K562 (cell line): ENCODE results near the gene RNF212B. TPM values are rescaled to one million over a fixed set of nuclear protein-coding genes. Genes with fewer than 3 reads are reported as not detected.

ENCODE experiments used
- ASH1L ChIP-seq: fragments of 450-650 bp; IDR thresholded peaks from 2 replicates; pipeline ENCODE4 v1.6.1; 2018; ENCODE audit warnings: borderline replicate concordance, mild to moderate bottlenecking, low read depth; ENCODE audit not compliant: partially characterized antibody
- CHD2 ChIP-seq: IDR thresholded peaks from 2 replicates; pipeline ENCODE4 v1.6.1; 2011; ENCODE audit warnings: low read depth, low read length
- CTBP1 ChIP-seq: fragments of 450-650 bp; IDR thresholded peaks from 2 replicates; pipeline ENCODE4 v1.6.1; 2016; ENCODE audit warnings: borderline replicate concordance
- DDX20 ChIP-seq: fragments of 450-650 bp; IDR thresholded peaks from 2 replicates; pipeline ENCODE4 v1.6.1; 2016; ENCODE audit warnings: missing genetic modification characterization, low read depth, mild to moderate bottlenecking, missing compliant biosample characterization, moderate library complexity
- GABPB2 ChIP-seq: fragments of 250-450 bp; sonication (Bioruptor Pico); conservative IDR thresholded peaks from 2 replicates; pipeline ENCODE4 v1.5.1; 2021; ENCODE audit warnings: mild to moderate bottlenecking
- KAT2B ChIP-seq: IDR thresholded peaks from one replicate; pipeline ENCODE4 v1.6.1; 2012; ENCODE audit warnings: low read depth, mild to moderate bottlenecking, control low read depth, inconsistent platforms, low read length, moderate library complexity
- KLF10 ChIP-seq: fragments of 250-450 bp; sonication (Bioruptor Pico); IDR thresholded peaks from 2 replicates; pipeline ENCODE4 v1.6.1; 2021; ENCODE audit warnings: matching md5 sums
- MAFG ChIP-seq: fragments of 450-650 bp; conservative IDR thresholded peaks from 2 replicates; pipeline ENCODE4 v1.6.1; 2016; ENCODE audit warnings: missing genetic modification characterization, missing compliant biosample characterization
- MAZ ChIP-seq, 2 experiments: fragments of 450-650 bp in 1 of 2; sonication (generic) in 1 of 2; formaldehyde crosslinking; IDR thresholded peaks in 1 of 2; conservative IDR thresholded peaks in 1 of 2; 2 replicates each; pipeline versions ENCODE4 v1.4.0 to v1.5.0; 2020; ENCODE audit warnings: mild to moderate bottlenecking in 1 of 2, missing genetic modification reagents in 1 of 2
- MTF1 ChIP-seq: fragments of 250-450 bp; sonication (Bioruptor Pico); IDR thresholded peaks from 2 replicates; pipeline ENCODE4 v1.9.0; 2021; ENCODE audit warnings: moderate library complexity, mild to moderate bottlenecking, inconsistent platforms, borderline replicate concordance
- NBN ChIP-seq: fragments of 450-650 bp; IDR thresholded peaks from 2 replicates; pipeline ENCODE4 v1.6.1; 2016; ENCODE audit warnings: low read depth, mild to moderate bottlenecking
- NFE2 ChIP-seq: IDR thresholded peaks from 2 replicates; pipeline ENCODE4 v1.6.1; 2014; ENCODE audit warnings: antibody characterized with exemption, low read depth
- POLR2AphosphoS5 ChIP-seq: IDR thresholded peaks from 2 replicates; pipeline ENCODE4 v1.6.1; 2011; ENCODE audit warnings: mild to moderate bottlenecking, low read depth, low read length, moderate library complexity; ENCODE audit not compliant: control insufficient read depth, insufficient read depth
- PRMT5 ChIP-seq: sonication (generic); formaldehyde crosslinking; IDR thresholded peaks from 2 replicates; pipeline ENCODE4 v1.5.0; 2020; ENCODE audit warnings: missing genetic modification reagents
- RAD51 ChIP-seq: fragments of 450-650 bp; IDR thresholded peaks from 2 replicates; pipeline ENCODE4 v1.7.1; 2016; ENCODE audit warnings: low read depth, mild to moderate bottlenecking, borderline replicate concordance
- SETDB1 ChIP-seq: IDR thresholded peaks from one replicate; pipeline ENCODE4 v1.6.1; 2012; ENCODE audit warnings: low read length, control low read depth, inconsistent platforms
- SMARCA4 ChIP-seq: fragments of 450-650 bp; IDR thresholded peaks from 2 replicates; pipeline ENCODE4 v1.6.1; 2016
- TCFL5 ChIP-seq: fragments of 250-450 bp; sonication (Bioruptor Pico); conservative IDR thresholded peaks from 2 replicates; pipeline ENCODE4 v1.6.1; 2021; ENCODE audit warnings: mild to moderate bottlenecking, moderate library complexity, matching md5 sums
- ZNF24 ChIP-seq: fragments of 450-650 bp; IDR thresholded peaks from 2 replicates; pipeline ENCODE4 v1.6.1; 2016
- ZNF347 ChIP-seq: fragments of 450-650 bp; formaldehyde crosslinking; IDR thresholded peaks from 2 replicates; pipeline ENCODE4 v1.4.0; 2020; ENCODE audit warnings: low read depth, mild to moderate bottlenecking, moderate library complexity
- ZNF583 ChIP-seq: fragments of 250-450 bp; sonication (Bioruptor Pico); IDR thresholded peaks from 2 replicates; pipeline ENCODE4 v1.4.0; 2020
- ZNF79 ChIP-seq: fragments of 250-450 bp; sonication (Bioruptor Pico); IDR thresholded peaks from 2 replicates; pipeline ENCODE4 v1.4.0; 2020; ENCODE audit warnings: low read depth, mild to moderate bottlenecking, moderate library complexity
- ZNF830 ChIP-seq: fragments of 250-450 bp; sonication (Bioruptor Pico); IDR thresholded peaks from 2 replicates; pipeline ENCODE4 v1.5.0; 2021; ENCODE audit warnings: mild to moderate bottlenecking
- polyA plus RNA-seq, 8 experiments: library from polyadenylated mRNA; depleted of rRNA in 4 of 8; stranded (reverse) in 5 of 8; unstranded in 3 of 8; fragments of >200 nt; fragmentation: Nextera tagmentation in 2 of 8; fragmentation: Illumina TruSeq in 1 of 8; extraction: Ambion mirVana in 2 of 8; extraction: Trizol in 1 of 8; gene quantifications; 2 replicates each; pipeline versions ENCODE4 v1.2.1 to v1.2.3, GENCODE V29; 2011 to 2014; ENCODE audit warnings: inconsistent platforms in 1 of 8, missing spikeins in 1 of 8
- total RNA-seq, 7 experiments: library from RNA; depleted of rRNA in 6 of 7; stranded (reverse); fragments of >200 nt in 6 of 7; fragmentation: Illumina TruSeq in 2 of 7; extraction: Trizol in 2 of 7; gene quantifications; 2 replicates each; pipeline versions ENCODE4 v1.2.1 to v1.2.3, GENCODE V29; 2011 to 2021; ENCODE audit warnings: low replicate concordance in 1 of 7
- TF ChIP-seq, protein P1 (sequence below): fragments of 450-650 bp; IDR thresholded peaks from 2 replicates; pipeline ENCODE4 v1.7.1; 2018; ENCODE audit warnings: mild to moderate bottlenecking, low read depth; ENCODE audit not compliant: partially characterized antibody
- TF ChIP-seq, protein P2 (sequence below): fragments of 250-450 bp; sonication (Bioruptor Pico); IDR thresholded peaks from 2 replicates; pipeline ENCODE4 v1.4.0; 2020; ENCODE audit warnings: mild to moderate bottlenecking, moderate library complexity
- TF ChIP-seq, protein P3 (sequence below): sonication (generic); formaldehyde crosslinking; IDR thresholded peaks from 2 replicates; pipeline ENCODE4 v1.8.1; 2023; ENCODE audit warnings: mild to moderate bottlenecking, missing genetic modification reagents

Gene RNF212B
- total and polyA plus RNA-seq, 9 of the 15 experiments (the other 6 are each of a cell fraction or from before 2014, with no cell fraction given) = 0.15 to 0.43 (median 0.27) TPM; not detected in 3

DNA sequence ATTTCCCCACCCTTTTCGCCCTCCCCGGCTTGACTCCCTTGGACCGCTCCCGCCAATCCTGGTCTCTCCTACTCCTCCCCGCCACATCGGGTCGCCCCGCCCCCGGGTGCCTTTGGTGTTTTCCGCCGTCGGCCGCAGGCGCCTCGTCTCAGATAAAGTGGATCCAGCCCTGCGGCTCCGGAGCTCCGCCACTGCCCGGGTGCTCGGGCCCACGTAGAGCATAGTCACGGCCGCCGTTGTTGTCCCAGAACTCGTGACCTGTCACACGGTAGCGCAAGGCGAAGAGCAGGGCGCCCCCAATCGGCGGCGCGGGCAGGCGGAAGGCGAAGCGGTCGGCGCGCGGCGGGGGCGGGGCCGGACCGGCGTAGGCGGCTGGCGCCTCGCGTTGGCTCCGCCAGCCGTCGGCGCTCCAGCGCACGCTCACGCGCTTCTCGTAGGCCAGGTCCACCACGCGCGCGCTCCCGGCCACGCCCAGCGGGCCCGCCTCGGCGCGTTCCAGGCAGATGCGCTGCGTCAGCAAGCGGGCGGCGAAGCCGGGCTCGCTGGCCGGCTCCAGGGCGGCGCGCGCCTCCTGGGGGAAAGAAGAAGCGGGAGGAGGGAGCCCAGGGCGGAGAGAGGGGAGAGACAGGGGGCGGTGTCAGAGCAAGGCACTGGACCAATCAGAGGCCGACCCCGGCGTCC lies 63.7 kb downstream of the RNF212B start (continued):
- TF ChIP-seq, protein P1, sequence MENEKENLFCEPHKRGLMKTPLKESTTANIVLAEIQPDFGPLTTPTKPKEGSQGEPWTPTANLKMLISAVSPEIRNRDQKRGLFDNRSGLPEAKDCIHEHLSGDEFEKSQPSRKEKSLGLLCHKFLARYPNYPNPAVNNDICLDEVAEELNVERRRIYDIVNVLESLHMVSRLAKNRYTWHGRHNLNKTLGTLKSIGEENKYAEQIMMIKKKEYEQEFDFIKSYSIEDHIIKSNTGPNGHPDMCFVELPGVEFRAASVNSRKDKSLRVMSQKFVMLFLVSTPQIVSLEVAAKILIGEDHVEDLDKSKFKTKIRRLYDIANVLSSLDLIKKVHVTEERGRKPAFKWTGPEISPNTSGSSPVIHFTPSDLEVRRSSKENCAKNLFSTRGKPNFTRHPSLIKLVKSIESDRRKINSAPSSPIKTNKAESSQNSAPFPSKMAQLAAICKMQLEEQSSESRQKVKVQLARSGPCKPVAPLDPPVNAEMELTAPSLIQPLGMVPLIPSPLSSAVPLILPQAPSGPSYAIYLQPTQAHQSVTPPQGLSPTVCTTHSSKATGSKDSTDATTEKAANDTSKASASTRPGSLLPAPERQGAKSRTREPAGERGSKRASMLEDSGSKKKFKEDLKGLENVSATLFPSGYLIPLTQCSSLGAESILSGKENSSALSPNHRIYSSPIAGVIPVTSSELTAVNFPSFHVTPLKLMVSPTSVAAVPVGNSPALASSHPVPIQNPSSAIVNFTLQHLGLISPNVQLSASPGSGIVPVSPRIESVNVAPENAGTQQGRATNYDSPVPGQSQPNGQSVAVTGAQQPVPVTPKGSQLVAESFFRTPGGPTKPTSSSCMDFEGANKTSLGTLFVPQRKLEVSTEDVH = peak; percentile 44
- 0 out of 2 replicates have a peak, but pooled peaks have one; percentile 14 for TF ChIP-seq CHD2
- TF ChIP-seq NFE2 = peak; percentile 56
- peak; percentile 100 for TF ChIP-seq CTBP1
- no peak for TF ChIP-seq TCFL5 (CRISPR knock-in tag)
- TF ChIP-seq POLR2AphosphoS5 = peak; percentile 54; the same call in 1 of the 2 replicates
- TF ChIP-seq PRMT5 (CRISPR knock-in tag) = no peak
- TF ChIP-seq, protein P2, sequence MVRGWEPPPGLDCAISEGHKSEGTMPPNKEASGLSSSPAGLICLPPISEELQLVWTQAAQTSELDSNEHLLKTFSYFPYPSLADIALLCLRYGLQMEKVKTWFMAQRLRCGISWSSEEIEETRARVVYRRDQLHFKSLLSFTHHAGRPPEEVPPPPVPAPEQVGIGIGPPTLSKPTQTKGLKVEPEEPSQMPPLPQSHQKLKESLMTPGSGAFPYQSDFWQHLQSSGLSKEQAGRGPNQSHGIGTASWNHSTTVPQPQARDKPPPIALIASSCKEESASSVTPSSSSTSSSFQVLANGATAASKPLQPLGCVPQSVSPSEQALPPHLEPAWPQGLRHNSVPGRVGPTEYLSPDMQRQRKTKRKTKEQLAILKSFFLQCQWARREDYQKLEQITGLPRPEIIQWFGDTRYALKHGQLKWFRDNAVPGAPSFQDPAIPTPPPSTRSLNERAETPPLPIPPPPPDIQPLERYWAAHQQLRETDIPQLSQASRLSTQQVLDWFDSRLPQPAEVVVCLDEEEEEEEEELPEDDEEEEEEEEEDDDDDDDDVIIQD (CRISPR knock-in tag) = no peak
- TF ChIP-seq MAFG = no peak
- TF ChIP-seq, protein P3, sequence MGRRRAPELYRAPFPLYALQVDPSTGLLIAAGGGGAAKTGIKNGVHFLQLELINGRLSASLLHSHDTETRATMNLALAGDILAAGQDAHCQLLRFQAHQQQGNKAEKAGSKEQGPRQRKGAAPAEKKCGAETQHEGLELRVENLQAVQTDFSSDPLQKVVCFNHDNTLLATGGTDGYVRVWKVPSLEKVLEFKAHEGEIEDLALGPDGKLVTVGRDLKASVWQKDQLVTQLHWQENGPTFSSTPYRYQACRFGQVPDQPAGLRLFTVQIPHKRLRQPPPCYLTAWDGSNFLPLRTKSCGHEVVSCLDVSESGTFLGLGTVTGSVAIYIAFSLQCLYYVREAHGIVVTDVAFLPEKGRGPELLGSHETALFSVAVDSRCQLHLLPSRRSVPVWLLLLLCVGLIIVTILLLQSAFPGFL (CRISPR knock-in tag) = 0 out of 2 replicates have a peak, but pooled peaks have one; percentile 62
- no peak for TF ChIP-seq KLF10 (CRISPR knock-in tag)
- TF ChIP-seq ZNF79 (CRISPR knock-in tag) = no peak
- TF ChIP-seq ZNF24 = peak; percentile 83
- TF ChIP-seq NBN = peak; percentile 21; the same call in 1 of the 2 replicates
- TF ChIP-seq SMARCA4 = no peak
- TF ChIP-seq RAD51 = peak; percentile 79
- TF ChIP-seq GABPB2 (CRISPR knock-in tag) = no peak
- TF ChIP-seq MAZ (CRISPR knock-in tag; conservative IDR thresholded peaks at IDR 0.05 in 1 of 2, IDR thresholded peaks at IDR 0.05 in 1 of 2) = peak; percentile 85 to 89
- TF ChIP-seq MTF1 (CRISPR knock-in tag) = no peak
- TF ChIP-seq ZNF347 (CRISPR knock-in tag) = no peak
- TF ChIP-seq DDX20 = no peak
- TF ChIP-seq ZNF830 (CRISPR knock-in tag) = no peak
- TF ChIP-seq ZNF583 = peak; percentile 50; the same call in 1 of the 2 replicates
- peak; percentile 39 for TF ChIP-seq SETDB1
- no peak for TF ChIP-seq ASH1L
- TF ChIP-seq KAT2B = no peak
